COLO668 (cell line): Measurements from ENCODE around the gene CD8B.
"Not testable (repeated sequence)": the region's sequence is repeated elsewhere in the genome, so short reads cannot be mapped to it uniquely, and the experiment has no call there.

Source experiments
- DNase-seq: peaks from one replicate; lab custom pipeline; 2025; ENCODE audit not compliant: unreplicated experiment; lab: John Stamatoyannopoulos, UW

CD8B gene

DNA sequence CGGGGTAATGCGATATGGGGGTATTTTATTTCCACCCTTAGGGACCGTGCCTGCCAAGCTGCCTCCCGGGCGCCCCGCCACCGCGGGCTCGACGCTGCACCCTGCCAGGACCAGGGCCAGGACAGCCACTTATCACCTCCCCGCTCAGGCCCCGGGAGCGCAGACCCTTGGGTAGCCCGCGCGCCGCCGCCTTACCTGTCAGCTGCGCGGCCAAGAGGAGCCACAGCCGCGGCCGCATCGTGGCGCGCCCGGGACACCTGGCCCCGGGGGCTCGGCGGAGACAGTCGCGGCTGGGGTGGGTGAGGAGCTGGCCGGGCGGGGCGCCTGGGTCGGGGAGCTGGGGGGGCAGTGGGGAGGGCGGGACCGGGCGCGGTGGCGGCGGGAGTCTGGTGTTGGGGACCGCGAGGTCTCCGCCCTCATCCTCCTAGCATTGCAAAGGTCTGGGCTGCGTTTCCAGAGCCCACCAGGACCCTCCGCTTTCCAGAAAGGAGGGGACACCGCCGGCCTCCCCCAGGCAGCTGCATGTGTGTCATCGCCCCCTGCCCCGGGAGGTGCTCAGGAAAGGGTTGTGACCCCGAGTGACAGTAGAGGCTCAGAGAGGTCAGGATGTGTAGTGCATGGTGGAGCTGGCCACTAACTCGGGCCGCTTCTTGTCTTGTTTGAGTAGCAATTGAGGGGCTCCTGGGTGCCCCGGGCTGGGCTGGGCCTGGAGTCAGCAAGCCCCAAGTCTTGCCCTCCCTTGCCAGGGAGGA, at the start of gene CD8B:
Gene CD8B (minus strand): TSS at position 259 of the 752 bp plus-strand sequence. CDS start 21 bp downstream, at position 238.
- DNase-seq, result peak; percentile 16

DNA sequence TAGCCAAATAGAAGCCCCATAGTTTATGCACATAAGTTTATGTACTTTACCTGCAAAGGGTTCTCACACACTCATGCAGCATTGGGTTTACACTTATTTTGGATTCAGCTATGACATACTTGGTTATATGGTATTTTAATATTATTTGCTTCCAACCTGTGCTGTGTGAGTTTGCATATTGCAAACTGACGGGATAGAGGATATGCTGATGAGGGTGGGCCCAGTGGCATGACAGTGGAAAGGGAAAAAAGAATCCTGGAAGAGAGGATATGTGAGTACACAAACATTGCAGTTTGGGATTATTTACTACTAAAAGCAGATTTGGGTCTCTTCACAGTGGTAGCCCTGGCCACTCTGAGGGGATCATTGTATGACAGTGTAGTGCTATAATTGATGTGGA, 44.2 kb upstream of the CD8B start:
- DNase-seq, result not testable (repeated sequence)

DNA sequence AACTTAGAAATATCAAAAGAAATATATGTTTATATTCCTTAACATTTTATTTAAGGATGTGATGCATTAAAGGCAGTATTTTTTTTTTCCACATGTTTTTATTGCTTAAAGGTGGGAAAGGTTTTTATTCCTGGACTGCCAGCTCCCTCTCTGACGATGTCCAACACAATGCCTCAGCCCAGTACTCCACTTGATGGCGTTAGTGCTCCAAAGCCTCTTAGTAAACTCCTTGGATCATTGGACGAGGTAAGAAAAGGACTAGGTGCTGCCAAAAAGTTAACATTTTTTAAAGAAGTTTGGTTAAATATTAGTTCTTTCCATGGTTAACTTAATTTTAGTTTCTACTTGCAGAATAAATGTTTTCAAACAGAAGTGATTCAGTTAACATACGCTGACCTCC, 39.0 kb upstream of the CD8B start:
- not testable (repeated sequence) for DNase-seq

DNA sequence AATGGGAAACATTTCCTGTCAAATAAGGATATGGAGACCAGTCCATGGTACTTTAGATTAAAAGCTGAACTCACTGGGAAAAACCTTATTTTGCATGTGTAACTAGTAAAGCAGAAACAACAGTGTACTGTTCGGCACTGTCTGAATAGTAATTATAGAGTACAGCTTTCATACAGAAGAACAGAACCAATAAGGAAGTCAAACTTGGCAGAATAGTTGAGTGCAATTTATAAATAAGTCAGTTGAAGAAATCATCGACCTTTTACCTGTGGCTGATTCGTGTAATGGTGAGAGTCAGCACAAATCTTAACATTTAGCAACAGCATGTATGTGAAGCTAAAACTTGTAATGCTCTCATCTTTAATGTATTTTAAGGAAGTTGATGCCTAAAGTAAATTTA, 24.3 kb upstream of the CD8B start:
- not testable (repeated sequence) for DNase-seq

DNA sequence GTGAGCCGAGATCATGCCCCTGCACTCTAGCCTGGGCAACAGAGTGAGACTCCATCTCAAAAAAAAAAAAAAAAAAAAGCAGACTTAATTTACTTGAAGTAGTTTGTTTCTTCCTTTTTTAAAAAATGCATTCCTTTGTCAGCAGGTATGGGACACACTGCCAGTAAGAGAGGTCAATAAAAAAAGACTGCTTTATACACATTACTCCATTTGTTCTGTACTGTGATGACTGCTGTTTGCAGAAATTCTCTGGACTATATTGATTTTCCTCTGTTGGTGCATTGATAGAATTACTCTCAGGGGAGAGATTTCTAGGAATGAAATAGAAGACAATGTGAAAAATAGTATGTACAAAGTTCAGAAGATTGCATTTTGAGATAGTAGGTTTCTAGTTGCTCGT, 21.2 kb upstream of the CD8B start:
- DNase-seq, result not testable (repeated sequence)

DNA sequence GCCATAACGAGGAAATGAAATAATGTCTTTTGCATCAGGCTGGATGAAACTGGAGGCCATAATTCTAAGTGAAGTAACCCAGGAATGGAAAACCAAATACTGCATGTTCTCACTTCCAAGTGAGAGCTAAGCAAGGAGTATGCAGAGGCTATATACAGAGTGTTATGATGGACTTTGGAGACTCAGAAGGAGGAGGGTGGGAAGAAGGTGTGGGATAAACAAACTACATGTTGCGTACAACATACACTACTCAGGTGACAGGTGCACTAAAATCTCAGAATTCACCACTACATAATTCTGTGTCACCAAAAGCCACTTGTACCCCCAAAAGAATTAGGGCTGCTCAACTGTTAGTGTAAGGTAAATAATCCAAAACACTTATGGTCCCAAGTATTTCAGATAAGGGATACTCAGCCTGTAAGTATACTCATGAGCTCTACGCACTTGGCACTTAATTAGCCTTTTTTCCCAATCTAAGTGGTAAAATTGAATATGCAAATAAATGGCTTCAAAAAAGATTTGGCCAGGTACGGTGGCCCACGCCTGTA, 20.5 kb upstream of the CD8B start:
- not testable (repeated sequence) for DNase-seq

DNA sequence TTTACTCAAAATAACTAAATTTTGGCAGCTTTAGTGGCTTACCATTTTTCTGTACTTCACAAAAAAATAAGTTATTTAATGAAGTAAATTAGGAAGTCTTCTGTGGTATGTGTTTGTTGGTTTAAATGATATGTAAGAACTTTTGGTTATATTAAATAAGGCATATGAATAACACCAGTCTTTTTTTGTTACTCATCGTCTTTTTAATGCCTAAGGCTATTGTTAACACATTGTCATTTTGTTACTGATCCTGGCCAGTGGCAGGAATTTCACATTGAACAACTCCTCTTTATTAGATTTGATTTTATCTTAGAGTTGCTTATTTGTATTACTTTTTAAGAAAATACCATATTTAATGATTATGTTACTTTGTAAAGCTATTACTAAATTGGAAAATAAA, 17.3 kb upstream of the CD8B start:
- DNase-seq, result not testable (repeated sequence)

DNA sequence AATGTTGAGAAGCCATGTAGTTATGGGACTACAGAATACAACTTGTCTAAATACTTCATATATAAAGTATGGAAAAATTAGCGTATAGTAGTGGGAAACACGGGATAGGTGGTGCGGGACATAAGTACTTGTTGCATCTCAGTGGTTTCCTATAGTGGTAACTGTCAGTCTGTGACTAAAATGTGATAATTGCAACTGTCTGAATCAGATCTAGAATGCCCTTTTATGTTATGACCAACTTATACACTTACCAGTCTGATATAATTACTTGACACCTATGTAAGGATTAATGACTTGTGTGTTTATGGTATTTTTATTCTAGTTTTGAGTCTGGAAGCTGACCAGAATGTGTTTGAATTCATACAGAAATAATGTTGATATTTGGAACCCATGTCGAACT, 9.3 kb upstream of the CD8B start:
- DNase-seq, result not testable (repeated sequence)

DNA sequence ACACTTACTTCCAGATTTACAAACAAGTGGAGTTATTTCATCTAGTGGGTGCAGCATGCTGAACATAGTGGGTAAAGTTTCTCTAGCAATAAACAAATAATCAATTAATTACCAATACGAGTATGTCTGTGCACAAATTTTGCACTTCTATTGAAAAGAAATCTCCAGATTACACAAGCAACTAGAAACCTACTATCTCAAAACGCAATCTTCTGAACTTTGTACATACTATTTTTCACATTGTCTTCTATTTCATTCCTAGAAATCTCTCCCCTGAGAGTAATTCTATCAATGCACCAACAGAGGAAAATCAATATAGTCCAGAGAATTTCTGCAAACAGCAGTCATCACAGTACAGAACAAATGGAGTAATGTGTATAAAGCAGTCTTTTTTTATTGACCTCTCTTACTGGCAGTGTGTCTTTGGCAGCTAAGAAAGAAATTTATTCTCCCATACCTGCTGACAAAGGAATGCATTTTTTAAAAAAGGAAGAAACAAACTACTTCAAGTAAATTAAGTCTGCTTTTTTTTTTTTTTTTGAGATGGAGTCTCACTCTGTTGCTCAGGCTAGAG, 7.3 kb upstream of the CD8B start:
- not testable (repeated sequence) for DNase-seq

DNA sequence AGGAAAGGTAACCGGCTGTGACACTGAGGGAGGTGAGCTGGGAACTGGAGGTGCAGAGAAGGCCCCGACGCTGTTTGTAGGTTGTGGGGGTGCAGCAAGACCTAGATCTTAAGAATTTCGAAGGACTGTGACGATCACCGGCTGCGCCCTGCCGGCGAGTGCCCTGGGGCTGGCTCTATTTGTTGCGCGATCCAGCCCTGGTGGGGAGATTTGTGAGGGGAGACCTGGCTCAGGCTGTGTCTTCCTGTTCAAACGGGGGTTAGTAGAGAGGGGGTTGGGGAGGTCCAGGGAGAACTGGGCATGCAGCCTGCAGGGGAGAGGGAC, 656 bp upstream of the CD8B start:
- DNase-seq, result not testable (repeated sequence)

DNA sequence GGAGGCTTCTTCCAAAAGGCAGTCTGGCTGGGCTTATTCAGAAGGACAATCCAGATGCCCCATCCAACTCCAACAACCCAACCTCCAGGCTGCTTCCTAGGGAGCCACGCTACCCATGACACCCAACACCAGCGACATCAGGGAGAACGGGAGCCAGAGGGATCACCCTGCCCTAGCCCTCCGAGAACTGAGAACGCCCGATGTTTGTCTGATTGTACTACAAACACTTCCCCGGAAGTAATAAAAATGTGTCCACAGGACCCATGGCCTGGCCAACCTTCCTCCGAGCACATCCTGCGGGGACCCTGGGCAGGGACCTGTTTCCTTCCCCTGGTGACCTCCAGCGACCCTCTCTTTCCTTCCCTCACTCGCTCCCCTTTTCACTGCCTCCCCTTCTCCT, 511 bp downstream of the CD8B start:
- DNase-seq, result peak; percentile 28

DNA sequence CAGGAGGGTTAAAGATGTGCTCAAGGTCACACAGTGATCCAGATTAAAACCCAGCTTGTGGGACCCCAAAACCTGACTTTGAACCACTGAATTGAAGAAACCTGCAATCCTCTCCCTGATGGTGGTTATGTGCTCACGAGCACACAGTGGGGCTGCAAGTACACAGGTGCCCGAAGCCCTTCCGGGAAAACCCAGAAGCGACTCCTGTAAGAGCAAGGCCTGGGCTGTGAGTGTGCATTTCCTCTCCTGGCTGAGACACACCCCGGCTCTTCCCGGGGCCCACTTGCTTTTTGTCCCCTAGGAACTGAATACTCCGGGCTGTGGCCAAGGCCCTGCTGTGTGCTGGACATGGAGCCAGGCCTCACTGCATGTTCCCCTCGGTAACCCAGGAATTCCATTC, 1.1 kb downstream of the CD8B start:
- DNase-seq, result not testable (repeated sequence)

DNA sequence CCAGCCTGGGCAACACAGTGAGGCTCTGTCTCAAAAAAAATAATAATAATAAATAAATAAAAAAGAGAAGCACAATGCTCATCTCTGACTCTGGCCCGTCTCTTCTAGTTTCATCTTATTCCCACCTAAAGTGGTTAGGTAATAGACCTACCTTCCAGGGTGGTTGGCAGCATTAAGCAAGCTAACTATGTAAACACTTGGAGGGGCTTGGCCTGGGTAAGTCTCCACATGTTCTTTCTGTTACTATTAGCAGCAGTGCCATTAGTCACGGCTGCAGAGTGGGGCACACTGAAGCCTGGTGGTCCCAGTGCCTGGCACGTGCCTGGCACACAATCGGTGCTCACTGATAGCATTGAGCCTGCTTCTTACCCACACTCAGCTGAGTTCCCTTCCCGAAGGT, 4.0 kb downstream of the CD8B start:
- not testable (repeated sequence) for DNase-seq

DNA sequence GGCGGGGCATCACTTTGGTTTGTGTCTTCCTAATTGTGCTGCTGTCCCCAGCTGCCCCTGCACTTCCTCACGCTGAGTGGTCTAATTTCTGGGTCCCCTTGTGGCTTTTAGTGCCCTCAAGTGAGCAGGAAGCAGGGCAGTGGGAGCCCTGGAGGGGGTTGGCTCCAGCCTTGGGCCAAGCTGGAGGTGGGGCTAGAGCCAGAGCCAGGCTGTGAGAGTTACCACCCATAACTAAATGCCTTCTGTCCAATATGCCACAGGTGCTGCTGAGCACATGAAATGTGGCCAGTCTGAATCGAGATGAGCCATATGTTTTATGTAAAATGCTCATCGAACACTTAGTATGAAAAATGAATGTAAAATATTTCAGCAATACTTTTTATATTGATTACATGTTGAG, 5.2 kb downstream of the CD8B start:
- not testable (repeated sequence) for DNase-seq

DNA sequence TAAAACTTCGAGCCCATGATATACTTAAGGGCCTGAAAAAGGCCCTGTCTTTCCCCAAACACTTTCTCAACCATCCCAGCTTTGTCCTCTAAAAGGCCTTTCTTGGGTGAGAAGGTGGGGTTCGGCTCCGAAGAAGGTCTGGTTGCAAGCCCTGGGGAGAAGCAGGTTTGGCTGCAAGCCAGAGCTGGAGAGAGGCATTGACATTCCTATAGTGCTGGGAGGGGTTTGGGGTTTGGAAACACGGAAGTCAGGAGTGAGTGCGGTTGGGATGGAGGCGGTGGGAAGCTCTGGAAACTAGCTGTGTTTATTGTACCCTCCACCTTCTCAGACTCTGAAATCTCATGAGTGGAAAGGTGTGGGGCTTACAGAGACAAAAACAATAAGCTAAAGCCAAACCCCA, 5.7 kb downstream of the CD8B start:
- not testable (repeated sequence) for DNase-seq

DNA sequence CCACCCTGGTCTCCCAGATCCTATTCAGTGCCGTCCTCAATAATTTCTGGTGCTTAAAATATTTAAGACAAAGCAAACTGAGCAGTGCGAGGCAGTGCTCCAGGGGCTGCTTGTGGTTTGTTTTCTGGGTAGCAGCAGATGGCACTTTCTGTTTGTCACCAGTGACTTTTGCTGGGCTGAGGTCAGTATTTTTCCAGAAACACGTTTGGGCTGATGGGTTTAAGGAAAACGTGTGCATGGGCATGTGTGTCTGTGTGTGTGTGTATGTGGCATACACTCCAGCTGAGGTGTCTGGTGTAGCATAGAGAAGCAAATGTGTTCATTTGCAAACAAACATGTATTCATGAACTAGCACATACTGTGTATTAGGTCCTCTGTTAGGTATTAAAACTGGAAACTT, 10.1 kb downstream of the CD8B start:
- DNase-seq, result not testable (repeated sequence)

DNA sequence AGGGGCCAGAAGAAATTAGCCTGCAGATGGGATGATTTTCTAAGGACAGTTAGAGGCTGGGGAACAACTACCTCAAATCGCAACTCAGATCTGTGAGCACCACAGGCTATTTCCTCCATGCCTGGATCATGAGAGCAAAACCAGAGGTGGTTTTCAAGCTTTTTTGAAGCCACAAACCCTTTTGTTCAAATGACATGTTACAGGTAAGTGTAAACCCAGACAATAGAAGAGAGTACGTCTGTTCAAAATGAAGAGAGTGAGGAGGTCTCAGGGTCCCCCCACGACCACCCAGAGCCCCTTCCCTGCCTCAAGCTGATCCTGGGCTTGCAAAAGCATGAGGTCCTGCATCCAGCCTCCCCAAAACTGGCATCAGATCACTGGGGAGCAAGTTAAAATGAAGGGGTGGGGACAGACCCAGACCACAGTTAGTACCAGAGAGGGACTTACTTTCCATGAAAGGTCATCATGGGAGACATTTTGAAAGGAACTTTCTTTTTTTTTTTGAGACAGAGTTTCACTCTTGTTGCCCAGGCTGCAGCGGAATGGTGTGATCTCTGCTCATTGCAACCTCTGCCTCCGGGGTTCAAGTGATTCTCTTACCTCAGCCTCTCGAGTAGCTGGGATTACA, 19.0 kb downstream of the CD8B start:
- DNase-seq, result not testable (repeated sequence)

DNA sequence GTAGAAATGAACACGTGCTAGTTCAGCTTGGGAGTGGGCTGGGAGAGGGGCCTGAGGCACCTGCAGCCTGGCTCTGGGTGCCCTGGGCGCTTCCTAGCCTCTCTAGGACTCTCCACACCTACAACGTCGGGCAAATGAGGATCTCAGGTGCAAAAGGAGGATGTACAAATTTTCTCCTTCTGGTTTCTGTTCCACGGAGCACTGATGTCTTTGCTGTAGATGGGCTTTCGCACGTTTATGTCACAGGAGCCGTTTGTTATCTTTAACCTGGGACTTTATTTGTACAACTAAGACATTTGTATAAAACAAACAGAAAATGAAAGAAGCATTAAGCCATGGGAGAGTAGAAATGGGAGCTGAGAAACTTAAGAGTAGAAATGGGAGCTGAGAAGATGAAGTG, 20.4 kb downstream of the CD8B start:
- not testable (repeated sequence) for DNase-seq

DNA sequence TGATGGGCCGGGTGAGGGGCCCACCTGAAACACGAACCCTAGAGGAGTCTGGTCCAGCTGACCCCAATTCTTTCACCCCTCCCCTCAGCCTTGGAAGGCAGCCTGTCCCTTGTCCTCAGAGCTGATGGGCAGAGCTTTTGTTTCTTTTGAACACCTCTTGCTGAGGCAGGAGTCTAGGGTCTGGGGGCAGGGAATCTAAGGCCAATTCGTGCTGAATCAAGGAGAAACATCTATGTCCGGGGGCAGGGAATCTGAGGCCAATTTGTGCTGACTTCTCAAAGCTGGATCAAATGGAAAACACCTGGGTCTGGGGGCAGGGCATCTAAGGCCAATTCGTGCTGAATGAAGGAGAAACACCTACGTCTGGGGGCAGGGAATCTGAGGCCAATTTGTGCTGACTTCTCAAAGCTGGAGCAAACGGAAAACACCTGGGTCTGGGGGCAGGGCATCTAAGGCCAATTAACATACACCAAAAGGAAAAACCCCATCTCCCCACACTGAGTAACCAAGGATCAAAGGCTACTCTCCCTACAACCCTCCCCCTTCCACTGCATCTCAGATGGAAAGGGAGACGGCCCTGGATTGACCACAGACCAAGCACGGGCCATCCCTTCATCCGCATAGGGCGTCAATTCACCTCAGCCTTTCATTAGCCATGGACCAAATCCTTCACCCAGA, 21.7 kb downstream of the CD8B start:
- DNase-seq, result not testable (repeated sequence)

DNA sequence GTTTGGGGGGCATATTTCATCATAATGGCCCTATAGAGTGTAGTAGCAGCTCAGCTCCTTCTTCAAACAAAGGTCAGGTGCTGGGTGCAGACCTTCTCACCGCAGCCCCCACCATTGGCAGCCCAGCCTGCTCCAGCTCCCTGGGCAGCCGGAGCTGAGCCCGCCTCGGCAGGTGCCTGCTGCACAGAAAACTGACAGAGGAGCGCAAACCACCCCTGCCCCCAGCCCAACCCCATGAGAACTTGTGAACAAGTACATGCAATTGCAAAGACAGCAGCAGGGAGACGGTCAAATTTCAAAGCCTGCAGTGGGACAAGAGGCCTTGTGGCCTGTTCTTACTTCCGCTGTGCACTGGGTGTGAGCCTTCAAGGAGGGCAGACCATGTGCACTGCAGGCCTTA, 22.2 kb downstream of the CD8B start:
- not testable (repeated sequence) for DNase-seq

DNA sequence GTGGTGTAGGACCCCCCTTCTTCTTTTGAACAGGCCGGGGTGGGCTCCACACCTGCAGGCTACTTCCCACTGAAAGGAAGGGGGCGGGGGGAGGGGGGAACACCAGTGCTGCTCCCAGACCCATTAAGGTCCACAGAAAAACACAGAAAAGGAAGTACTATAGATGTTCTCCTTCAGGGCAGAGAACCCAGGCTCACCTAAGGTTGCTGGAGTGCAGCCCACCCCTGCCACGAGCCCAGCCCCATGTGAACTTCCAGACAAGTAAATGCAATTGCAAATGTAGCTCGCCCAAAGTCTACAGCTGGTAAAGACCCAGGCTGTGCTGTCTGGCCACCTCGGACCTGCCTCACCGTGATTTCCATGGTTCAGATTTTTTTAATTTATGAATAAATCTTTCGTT, 24.0 kb downstream of the CD8B start:
- not testable (repeated sequence) for DNase-seq
